AG09319 (cell line): ENCODE measurements around the gene ATRAID.

ENCODE experiments used
- DNase-seq: peaks from one replicate; pipeline ENCODE4 v3.0.0-alpha.2; 2010; ENCODE audit warnings: low read depth; ENCODE audit errors: extremely low read depth
- TF ChIP-seq, protein P1 (sequence below): IDR thresholded peaks from 2 replicates; pipeline ENCODE4 v1.5.1; 2011; ENCODE audit warnings: low read depth, mild to moderate bottlenecking, inconsistent platforms, low read length, moderate library complexity

The ATRAID gene, protein sequence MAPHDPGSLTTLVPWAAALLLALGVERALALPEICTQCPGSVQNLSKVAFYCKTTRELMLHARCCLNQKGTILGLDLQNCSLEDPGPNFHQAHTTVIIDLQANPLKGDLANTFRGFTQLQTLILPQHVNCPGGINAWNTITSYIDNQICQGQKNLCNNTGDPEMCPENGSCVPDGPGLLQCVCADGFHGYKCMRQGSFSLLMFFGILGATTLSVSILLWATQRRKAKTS

DNA sequence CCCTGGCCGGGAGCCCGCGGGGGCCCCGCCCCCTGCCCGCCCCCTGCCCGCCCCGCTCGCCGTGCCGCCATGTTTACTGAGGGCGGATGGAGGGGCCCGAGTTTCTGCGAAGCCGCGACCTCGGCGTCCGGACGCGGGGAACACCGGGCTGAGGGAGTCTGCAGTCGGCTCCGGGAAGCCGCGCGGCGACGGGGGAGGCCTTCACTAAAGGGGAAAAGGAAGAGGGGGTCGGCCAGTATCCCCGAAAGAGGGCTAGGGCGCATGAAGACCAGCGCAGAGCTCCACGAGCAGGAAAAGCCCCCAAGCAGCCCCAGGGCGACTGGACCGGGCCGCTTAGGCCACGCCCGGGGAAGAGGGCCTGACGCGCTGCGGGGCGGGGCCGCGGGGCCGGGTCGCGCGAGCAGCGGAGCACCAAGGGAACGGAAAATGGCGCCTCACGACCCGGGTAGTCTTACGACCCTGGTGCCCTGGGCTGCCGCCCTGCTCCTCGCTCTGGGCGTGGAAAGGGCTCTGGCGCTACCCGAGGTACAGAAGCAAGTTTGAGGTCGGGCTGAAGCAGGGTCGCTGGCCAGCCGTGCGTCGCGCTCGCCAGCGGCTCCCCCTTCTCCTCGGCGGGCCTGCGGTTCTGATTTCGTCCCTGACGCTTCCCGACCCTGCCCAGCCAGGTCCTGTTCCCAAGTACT, at the start of gene ATRAID, which contains the start of gene SLC5A6:
TSS of gene ATRAID (plus strand) at position 99 of the 683 bp plus-strand sequence. CDS start at position 427, 328 bp downstream.
TSS of gene SLC5A6 (minus strand) at position 326 of the 683 bp plus-strand sequence. CDS start 4,618 bp downstream, outside the sequence.
- TF ChIP-seq, protein P1, sequence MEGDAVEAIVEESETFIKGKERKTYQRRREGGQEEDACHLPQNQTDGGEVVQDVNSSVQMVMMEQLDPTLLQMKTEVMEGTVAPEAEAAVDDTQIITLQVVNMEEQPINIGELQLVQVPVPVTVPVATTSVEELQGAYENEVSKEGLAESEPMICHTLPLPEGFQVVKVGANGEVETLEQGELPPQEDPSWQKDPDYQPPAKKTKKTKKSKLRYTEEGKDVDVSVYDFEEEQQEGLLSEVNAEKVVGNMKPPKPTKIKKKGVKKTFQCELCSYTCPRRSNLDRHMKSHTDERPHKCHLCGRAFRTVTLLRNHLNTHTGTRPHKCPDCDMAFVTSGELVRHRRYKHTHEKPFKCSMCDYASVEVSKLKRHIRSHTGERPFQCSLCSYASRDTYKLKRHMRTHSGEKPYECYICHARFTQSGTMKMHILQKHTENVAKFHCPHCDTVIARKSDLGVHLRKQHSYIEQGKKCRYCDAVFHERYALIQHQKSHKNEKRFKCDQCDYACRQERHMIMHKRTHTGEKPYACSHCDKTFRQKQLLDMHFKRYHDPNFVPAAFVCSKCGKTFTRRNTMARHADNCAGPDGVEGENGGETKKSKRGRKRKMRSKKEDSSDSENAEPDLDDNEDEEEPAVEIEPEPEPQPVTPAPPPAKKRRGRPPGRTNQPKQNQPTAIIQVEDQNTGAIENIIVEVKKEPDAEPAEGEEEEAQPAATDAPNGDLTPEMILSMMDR = no peak
- peak; percentile 72 for DNase-seq

DNA sequence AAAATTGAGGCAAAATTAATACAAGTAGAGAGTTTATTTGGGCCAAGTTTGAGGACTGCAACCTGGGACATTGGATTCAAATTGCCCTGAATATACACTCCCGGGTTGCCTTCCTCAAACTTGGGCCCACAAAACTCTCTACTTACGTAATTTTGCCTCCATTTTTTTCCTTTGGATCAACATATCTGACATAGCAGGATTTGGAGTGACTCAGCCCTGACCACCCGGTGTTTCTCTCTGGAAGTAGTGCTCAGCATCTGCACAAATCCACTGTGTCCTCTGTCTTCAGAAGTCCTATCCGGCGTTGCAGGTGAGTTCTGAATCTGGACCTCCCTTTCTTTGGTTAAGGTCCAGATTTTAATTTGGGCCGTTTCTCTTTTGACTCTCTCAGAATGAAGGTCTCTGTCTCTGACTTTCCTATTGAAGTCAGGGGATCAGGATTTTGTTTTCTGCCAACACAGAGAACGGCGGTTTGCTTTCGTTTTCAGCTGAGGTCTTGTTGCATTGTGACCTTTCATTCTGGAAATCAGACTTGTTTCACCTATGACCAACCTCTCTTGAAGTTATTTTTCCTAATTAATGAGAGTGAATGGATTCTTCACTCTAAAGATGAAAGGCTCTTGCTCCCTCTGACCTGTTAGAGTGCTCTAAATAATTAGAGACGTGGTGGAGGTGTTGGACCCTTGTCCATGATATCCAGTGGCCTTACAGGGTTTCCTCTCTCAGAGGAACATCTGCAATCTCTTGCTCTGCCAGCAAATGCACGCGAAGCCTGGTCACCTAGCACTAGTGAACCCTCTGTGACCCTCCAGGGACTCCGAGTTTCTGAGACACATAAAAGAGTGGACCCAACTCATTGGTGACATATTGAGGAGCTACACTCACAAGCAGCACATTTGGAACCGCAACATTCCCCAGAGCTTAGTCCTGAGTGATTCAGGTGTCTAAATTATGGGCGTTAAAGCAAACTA, 49.4 kb upstream of the ATRAID start:
- TF ChIP-seq, protein P1 = no peak
- no peak for DNase-seq

DNA sequence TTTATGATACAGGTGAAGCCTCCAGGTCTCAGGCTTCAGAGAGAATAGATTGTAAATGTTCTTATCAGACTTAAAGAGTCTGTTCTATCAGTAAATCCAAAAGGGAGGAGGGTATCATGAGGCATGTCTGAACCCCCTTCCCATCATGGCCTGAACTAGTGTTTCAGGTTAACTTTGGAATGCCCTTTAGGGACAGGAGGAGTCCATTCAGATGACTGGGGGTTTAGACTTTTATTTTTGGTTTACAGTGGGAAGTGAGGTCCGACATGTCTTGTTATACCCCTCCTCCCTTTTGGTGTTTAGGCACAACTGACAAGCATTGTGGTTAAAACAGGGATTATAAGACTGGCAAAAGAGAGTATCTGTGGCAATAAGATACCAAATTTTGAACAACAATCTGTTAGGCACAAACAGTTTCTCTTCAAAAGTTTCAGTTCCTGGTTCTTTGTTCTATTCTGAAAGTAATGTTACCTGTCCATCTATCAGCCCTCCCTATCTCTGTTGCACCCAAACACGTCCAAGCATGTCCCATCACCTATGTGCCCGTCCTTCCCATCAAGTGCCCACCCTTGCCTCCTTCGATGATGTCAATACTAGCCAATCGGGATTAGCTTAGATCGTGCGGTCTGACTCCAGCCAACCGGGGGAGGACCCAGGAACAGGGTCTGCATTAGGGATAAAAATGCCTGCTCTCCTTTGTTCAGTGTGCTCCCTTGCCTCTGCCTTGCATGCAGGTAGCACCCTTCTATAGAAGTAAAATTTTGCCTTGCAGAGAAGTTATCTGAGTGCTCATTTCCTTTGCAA, 46.7 kb upstream of the ATRAID start:
- TF ChIP-seq, protein P1 = no peak
- DNase-seq = no peak

DNA sequence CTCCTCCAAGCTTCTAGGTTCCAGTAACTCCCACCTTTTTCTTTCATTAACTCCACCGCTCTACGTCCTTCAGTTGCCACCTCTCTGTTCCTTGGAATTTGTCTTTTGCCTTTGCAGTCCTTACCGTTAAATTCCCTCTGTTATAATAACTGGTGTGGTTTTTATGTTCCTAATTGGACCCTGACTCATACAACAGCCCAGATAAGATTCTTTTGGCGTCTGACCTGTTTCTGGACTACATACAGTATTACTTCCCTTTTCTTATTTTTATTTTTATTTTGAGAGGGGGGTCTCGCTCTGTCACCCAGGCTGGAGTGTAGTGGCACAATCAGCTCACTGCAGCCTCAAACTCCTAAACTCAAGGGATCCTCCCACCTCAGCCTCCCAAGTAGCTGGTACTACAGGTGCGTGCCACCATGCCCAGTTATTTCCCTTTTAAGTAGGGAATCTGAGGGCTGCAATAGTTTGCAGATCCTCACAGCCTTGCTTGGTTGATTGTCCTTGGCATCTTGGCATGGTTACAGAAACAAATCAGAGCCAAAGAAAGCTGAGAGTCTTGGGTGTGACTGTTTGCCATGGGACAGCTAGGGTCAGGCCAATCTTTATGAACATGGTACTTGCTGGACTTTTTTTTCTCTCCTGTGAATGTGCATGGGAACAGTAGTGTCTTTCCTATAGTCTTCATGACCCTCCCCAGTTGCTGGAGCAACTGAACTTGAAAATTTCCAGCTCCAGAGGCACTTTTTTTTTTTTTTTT, 41.1 kb upstream of the ATRAID start:
- TF ChIP-seq, protein P1 = no peak
- no peak for DNase-seq

DNA sequence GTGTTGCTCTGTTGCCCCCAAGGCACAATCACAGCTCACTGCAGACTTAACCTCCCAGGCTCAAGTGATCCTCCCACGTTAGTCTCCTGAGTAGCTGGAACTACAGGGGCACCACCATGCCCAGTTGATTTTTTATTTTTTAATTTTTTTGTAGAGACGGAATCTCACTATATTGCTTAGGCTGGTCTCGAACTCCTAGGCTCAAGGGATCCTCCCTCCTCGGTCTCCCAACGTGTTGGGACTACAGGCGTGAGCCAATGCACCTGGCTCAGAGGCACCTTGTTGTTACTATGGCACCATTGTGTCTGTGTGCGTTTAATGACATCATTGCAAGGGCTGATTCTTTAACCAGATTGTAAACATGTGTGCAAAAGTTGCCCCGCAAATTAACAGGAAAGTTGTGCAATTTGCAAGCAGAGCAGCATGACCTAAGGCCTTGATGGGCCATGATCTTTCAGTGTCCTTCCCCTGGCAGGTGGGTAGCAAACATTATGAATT, 40.4 kb upstream of the ATRAID start:
- TF ChIP-seq, protein P1 = no peak
- DNase-seq = no peak

DNA sequence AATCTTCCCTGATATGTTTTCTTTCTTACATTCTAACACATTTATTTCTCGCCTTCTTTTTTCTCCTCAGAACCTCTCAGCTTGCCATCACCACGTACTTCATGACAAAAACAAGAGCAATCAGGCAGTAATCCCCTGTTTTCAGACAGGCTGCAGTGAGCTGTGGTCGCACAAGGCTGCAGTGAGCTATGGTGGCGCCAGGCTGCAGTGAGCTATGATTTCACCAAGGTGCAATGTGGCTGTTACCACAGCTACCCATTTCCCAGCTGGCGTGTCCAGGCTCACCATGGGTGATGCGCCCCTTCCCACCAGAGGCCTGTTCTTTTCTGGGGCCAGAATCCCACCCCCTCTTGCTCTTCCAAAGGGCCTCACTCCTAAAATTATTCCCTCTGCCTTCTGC, 37.2 kb upstream of the ATRAID start:
- TF ChIP-seq, protein P1 = no peak
- DNase-seq = no peak
